A549 treated with CORT108297 at 1 μM for 4 hours (cell line): ENCODE data around the gene TAF11L2. TPM values are rescaled to one million over a fixed set of nuclear protein-coding genes. Genes with fewer than 3 reads are reported as not detected.

Experiments
- total RNA-seq: library from RNA; stranded (reverse); fragments of 200-300 nt; extraction: Qiagen RNA extraction; gene quantifications from 5 replicates; pipeline ENCODE4 v1.2.3, GENCODE V29; 2022

Gene TAF11L2
- not detected in 5 replicates for total RNA-seq

GRCh38 chr5:17497931-17498330 lies at the start of gene TAF11L2:
TSS of gene TAF11L2 (plus strand) at chr5:17498231.

GRCh38 chr5:17518067-17518466 lies 20.0 kb downstream of the TAF11L2 start, which contains the start of gene TAF11L3:
TSS of gene TAF11L3 (plus strand) at chr5:17518367.

GRCh38 chr5:17521501-17521900 lies 23.5 kb downstream of the TAF11L2 start, which contains the start of gene TAF11L4:
TSS of gene TAF11L4 (plus strand) at chr5:17521801.

GRCh38 chr5:17524935-17525334 lies 26.9 kb downstream of the TAF11L2 start, which contains the start of gene TAF11L5:
TSS of gene TAF11L5 (plus strand) at chr5:17525235.

GRCh38 chr5:17528369-17528768 lies 30.3 kb downstream of the TAF11L2 start, which contains the start of gene TAF11L6:
TSS of gene TAF11L6 (plus strand) at chr5:17528669.

Other genes with a start within 250 kb of the TAF11L2 start
- not detected in 5 replicates for gene TAF11L3, start 20.1 kb downstream of the TAF11L2 start, total RNA-seq
- not detected in 5 replicates for gene TAF11L4, start 23.6 kb downstream of the TAF11L2 start, total RNA-seq
- not detected in 5 replicates for gene TAF11L5, start 27.0 kb downstream of the TAF11L2 start, total RNA-seq
- gene TAF11L6, start 30.4 kb downstream of the TAF11L2 start, total RNA-seq = not detected in 5 replicates
- not detected in 5 replicates for gene TAF11L7, start 87.5 kb downstream of the TAF11L2 start, total RNA-seq
- not detected in 5 replicates for gene TAF11L8, start 92.7 kb downstream of the TAF11L2 start, total RNA-seq
- gene TAF11L9, start 96.2 kb downstream of the TAF11L2 start, total RNA-seq = not detected in 5 replicates
- not detected in 5 replicates for gene TAF11L10, start 99.6 kb downstream of the TAF11L2 start, total RNA-seq
- 0.13 to 0.36 TPM (median 0.21 TPM) in 5 replicates for gene TAF11L11, start 106.0 kb downstream of the TAF11L2 start, total RNA-seq
- 0.11 TPM in 2 of 5 replicates, not detected in the others for gene TAF11L12, start 112.2 kb downstream of the TAF11L2 start, total RNA-seq
- gene TAF11L13, start 133.9 kb downstream of the TAF11L2 start, total RNA-seq = not detected in 5 replicates
- gene TAF11L14, start 136.2 kb downstream of the TAF11L2 start, total RNA-seq = not detected in 5 replicates